MCF 10A (cell line): ENCODE data around the gene NT5DC3. TPM values are rescaled to one million over a fixed set of nuclear protein-coding genes. Genes with fewer than 3 reads are reported as not detected.
A peak's percentile ranks its signal among the peaks of the same experiment; 100 is the strongest.

Experiments used
- BruUV-seq: library from RNA; stranded (reverse); fragments of 400-500 nt; replicated peaks from 2 replicates; lab custom pipeline; 2021; lab: Mats Ljungman, UMichigan
- CTCF ChIA-PET: fragments of 300-600 bp; sonication (Branson Sonifier 250); formaldehyde crosslinking; extraction: SDS; loops from one replicate; lab custom pipeline; 2021; ENCODE audit warnings: antibody characterized with exemption, inconsistent platforms; lab: Yijun Ruan, JAX
- POLR2A ChIA-PET: fragments of 300-600, 350-650 bp; sonication (Branson Sonifier 250); formaldehyde crosslinking; extraction: SDS; loops from one replicate; lab custom pipeline; 2020; ENCODE audit warnings: antibody characterized with exemption, inconsistent platforms; lab: Yijun Ruan, JAX
- DNase-seq: peaks from one replicate; pipeline ENCODE4 v3.0.0-alpha.2; 2018; ENCODE audit not compliant: unreplicated experiment
- H3K27ac Mint-ChIP-seq: one replicate; pipeline ENCODE4 v1.8.0; 2022; ENCODE audit warnings: mild to moderate bottlenecking, low read depth, mixed read lengths; ENCODE audit not compliant: unreplicated experiment
- H3K27me3 Mint-ChIP-seq: one replicate; pipeline ENCODE4 v1.8.0; 2022; ENCODE audit warnings: mixed read lengths; ENCODE audit not compliant: insufficient read depth, unreplicated experiment
- H3K36me3 Mint-ChIP-seq: one replicate; pipeline ENCODE4 v1.8.0; 2022; ENCODE audit warnings: mild to moderate bottlenecking, moderate library complexity, mixed read lengths; ENCODE audit not compliant: insufficient read depth, unreplicated experiment
- H3K4me1 Mint-ChIP-seq: one replicate; pipeline ENCODE4 v1.8.0; 2022; ENCODE audit warnings: mixed read lengths; ENCODE audit not compliant: insufficient read depth, unreplicated experiment
- H3K4me3 Mint-ChIP-seq: one replicate; pipeline ENCODE4 v1.8.0; 2022; ENCODE audit warnings: mild to moderate bottlenecking, moderate library complexity, mixed read lengths; ENCODE audit not compliant: unreplicated experiment
- H3K9me3 Mint-ChIP-seq: one replicate; pipeline ENCODE4 v1.8.0; 2022; ENCODE audit warnings: mixed read lengths; ENCODE audit not compliant: unreplicated experiment
- CTCF ChIP-seq: fragments of 200-600 bp; IDR thresholded peaks from one replicate; pipeline ENCODE4 v1.8.0; 2022; ENCODE audit warnings: antibody characterized with exemption, mild to moderate bottlenecking; ENCODE audit not compliant: unreplicated experiment
- intact Hi-C: fragments of 100-400 bp; cut with micrococcal nuclease; formaldehyde crosslinking; loops from 2 replicates; pipeline ENCODE4 v1.14.1; 2022
- total RNA-seq: library from RNA; stranded (reverse); gene quantifications from 2 replicates; pipeline ENCODE4 v1.2.3, GENCODE V29; 2022

The NT5DC3 gene
- total RNA-seq, 1 experiment from 2014 or later: 15.1 TPM

- CTCF ChIA-PET: interaction anchor here (0.5 to 1.4 kb wide), 10 partner anchors 16 to 1585 kb away, joined by 3 to 12 read pairs (median 4); no protein-coding TSS in a partner anchor
- POLR2A ChIA-PET: interaction anchor here (1.0 kb wide), 3 partner anchors 31 to 46 kb away, joined by 3 to 4 read pairs (median 4); partner anchors contain the start of gene HSP90B1
- no peaks in the 10 kb centered on the region for H3K36me3 Mint-ChIP-seq
- no peaks in the 10 kb centered on the region for H3K27me3 Mint-ChIP-seq
- H3K4me1 Mint-ChIP-seq: peaks cover 8% of the 10 kb centered on the region
- intact Hi-C loops: no loop called here
- no peak overlapping the region for H3K27ac Mint-ChIP-seq
- BruUV-seq: no TSS peak
- peak; percentile 40 for DNase-seq
- no peak overlapping the region for H3K4me3 Mint-ChIP-seq
- no peaks in the 10 kb centered on the region for H3K9me3 Mint-ChIP-seq
- TF ChIP-seq CTCF: peak; percentile 30
These were observed 43.3 kb upstream of the NT5DC3 start for GRCh38 chr12:103884316-103884715.

DNA sequence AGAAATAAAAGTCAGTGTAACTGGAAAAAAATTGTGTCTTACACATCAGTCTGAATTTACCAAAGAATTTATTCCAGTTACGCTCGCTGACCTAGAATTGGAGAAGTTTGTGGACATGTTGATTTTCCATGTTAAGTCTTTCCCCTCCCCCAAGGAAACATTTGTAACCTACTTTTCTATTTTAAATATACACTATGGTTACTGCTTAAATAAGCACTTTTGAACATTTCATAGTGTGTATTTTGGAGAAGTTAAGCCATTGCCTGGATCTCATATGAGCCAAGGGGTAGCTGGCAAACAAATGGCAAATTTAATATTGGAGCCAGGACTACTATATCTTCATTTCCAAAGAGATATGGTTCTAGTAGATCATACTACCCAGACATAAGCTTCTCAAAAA is 42.9 kb upstream of the NT5DC3 start:
- no peaks in the 10 kb centered on the region for H3K27me3 Mint-ChIP-seq
- H3K9me3 Mint-ChIP-seq: no peaks in the 10 kb centered on the region
- ChIA-PET POLR2A (interaction anchor here (1.0 kb wide), 3 partner anchors 31 to 46 kb away, joined by 3 to 4 read pairs (median 4); partner anchors contain the start of gene HSP90B1), CTCF (interaction anchor here (0.5 to 1.4 kb wide), 10 partner anchors 17 to 1585 kb away, joined by 3 to 12 read pairs (median 4); no protein-coding TSS in a partner anchor)
- H3K36me3 Mint-ChIP-seq: no peaks in the 10 kb centered on the region
- TF ChIP-seq CTCF: no peak
- peaks cover 8% of the 10 kb centered on the region for H3K4me1 Mint-ChIP-seq
- intact Hi-C loops: no loop called here
- no peak overlapping the region for H3K27ac Mint-ChIP-seq
- no TSS peak for BruUV-seq
- no peak for DNase-seq
- no peak overlapping the region for H3K4me3 Mint-ChIP-seq

DNA sequence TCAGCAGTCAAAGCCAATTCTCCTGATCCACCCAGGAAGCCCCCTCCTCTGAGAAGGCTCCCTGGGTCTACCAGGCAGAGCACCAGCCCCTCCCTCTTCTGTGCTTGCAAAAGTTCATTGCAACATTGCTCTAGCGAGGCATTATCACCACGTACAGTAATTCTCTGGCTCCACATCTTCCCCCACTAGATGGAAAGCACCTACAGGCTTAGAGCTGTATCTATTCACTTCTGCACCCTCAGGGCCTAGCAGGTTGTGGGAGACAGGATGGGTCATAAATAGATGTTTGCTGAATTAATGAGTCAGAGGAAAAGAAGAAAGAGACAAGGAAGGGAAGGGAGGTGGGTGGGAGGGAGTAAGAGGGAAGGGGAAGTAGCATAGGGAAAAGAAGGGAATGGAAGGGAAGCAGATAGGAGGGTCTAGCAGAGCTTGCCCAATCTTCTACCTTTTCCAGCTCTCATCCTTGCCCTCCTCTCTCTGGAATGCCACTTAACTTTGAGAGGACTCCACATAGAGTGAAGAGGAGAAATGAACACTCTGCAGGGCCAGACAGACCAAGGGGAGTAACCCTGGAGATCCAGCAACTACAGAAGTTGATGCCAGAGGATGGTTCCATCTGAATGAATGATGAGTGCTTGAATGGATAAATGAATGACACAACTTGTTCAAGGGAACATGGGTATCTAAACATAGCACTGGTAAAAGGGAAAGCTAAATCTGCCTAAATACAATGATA is 42.0 kb upstream of the NT5DC3 start:
- CTCF ChIA-PET: interaction anchor here (0.6 to 1.7 kb wide), 5 partner anchors 12 to 226 kb away, joined by 3 to 8 read pairs (median 4); no protein-coding TSS in a partner anchor
- Mint-ChIP-seq H3K4me3 (no peak overlapping the region), H3K36me3 (no peaks in the 10 kb centered on the region), H3K27me3 (no peaks in the 10 kb centered on the region), H3K27ac (no peak overlapping the region), H3K9me3 (no peaks in the 10 kb centered on the region), H3K4me1 (peaks cover 8% of the 10 kb centered on the region)
- TF ChIP-seq CTCF: no peak
- intact Hi-C loops: no loop called here
- POLR2A ChIA-PET: no interaction called here
- no TSS peak for BruUV-seq
- peak; percentile 27 for DNase-seq

- no peaks in the 10 kb centered on the region for H3K9me3 Mint-ChIP-seq
- no peak for DNase-seq
- POLR2A ChIA-PET: interaction anchor here (0.7 kb wide), 1 partner anchor 21 kb away, joined by 3 read pairs; no protein-coding TSS in a partner anchor
- no peaks in the 10 kb centered on the region for H3K27me3 Mint-ChIP-seq
- peaks cover 8% of the 10 kb centered on the region for H3K4me1 Mint-ChIP-seq
- CTCF ChIA-PET: interaction anchor here (1.7 to 2.2 kb wide), 2 partner anchors 10 to 228 kb away, joined by 8 to 22 read pairs; no protein-coding TSS in a partner anchor
- H3K27ac Mint-ChIP-seq: no peak overlapping the region
- H3K36me3 Mint-ChIP-seq: no peaks in the 10 kb centered on the region
- intact Hi-C loops: no loop called here
- H3K4me3 Mint-ChIP-seq: no peak overlapping the region
- TF ChIP-seq CTCF: no peak
- no TSS peak for BruUV-seq
These were observed 40.2 kb upstream of the NT5DC3 start for GRCh38 chr12:103881261-103881660.
